NCI-H2196 (cell line): ENCODE data around the gene HOXB6.

Experiments
- DNase-seq: peaks from one replicate; lab custom pipeline; 2025; ENCODE audit not compliant: unreplicated experiment; lab: John Stamatoyannopoulos, UW

HOXB6 gene

GRCh38 chr17:48604770-48605329, at the start of gene HOXB6:
Gene HOXB6, minus strand, starts transcription at chr17:48604986. Its CDS starts 6,836 bp downstream, at chr17:48598150.
- DNase-seq = no peak

- DNase-seq = no peak
Observed at GRCh38 chr17:48649741-48650140, 45.0 kb upstream of the HOXB6 start.

GRCh38 chr17:48647963-48648245, 43.1 kb upstream of the HOXB6 start:
- DNase-seq = no peak

GRCh38 chr17:48647103-48647962, 42.5 kb upstream of the HOXB6 start:
- no peak for DNase-seq

- no peak for DNase-seq
Observed at GRCh38 chr17:48646183-48647102, 41.7 kb upstream of the HOXB6 start.

GRCh38 chr17:48645639-48646182, 40.9 kb upstream of the HOXB6 start:
- no peak for DNase-seq

- DNase-seq = no peak
Observed at GRCh38 chr17:48644910-48645557, 40.2 kb upstream of the HOXB6 start.

GRCh38 chr17:48644159-48644558, 39.4 kb upstream of the HOXB6 start:
- no peak for DNase-seq

GRCh38 chr17:48643697-48644012, 38.9 kb upstream of the HOXB6 start:
- no peak for DNase-seq

- DNase-seq = no peak
Observed at GRCh38 chr17:48642843-48643696, 38.3 kb upstream of the HOXB6 start.

- no peak for DNase-seq
Observed at GRCh38 chr17:48642059-48642842, 37.5 kb upstream of the HOXB6 start.

- no peak for DNase-seq
Observed at GRCh38 chr17:48641541-48642058, 36.8 kb upstream of the HOXB6 start.

GRCh38 chr17:48640858-48641180, 36.0 kb upstream of the HOXB6 start:
- DNase-seq = no peak

- no peak for DNase-seq
Observed at GRCh38 chr17:48639982-48640857, 35.4 kb upstream of the HOXB6 start.

GRCh38 chr17:48639136-48639535, 34.4 kb upstream of the HOXB6 start:
- DNase-seq = no peak

- no peak for DNase-seq
Observed at GRCh38 chr17:48637323-48638260, 32.8 kb upstream of the HOXB6 start.
